Activated T-cell treated with anti-CD3 and anti-CD28 coated beads for 48 hours (primary cell): Measurements from ENCODE around the gene CALCOCO1.
"Not testable (repeated sequence)": the region's sequence is repeated elsewhere in the genome, so short reads cannot be mapped to it uniquely, and the experiment has no call there.

Experiments
- DNase-seq: peaks from one replicate; pipeline ENCODE4 v3.0.0-alpha.2; 2020; ENCODE audit warnings: low read depth

The CALCOCO1 gene

GRCh38 chr12:53733807-53734200 is 6.6 kb upstream of the CALCOCO1 start:
- DNase-seq, result no peak

DNA sequence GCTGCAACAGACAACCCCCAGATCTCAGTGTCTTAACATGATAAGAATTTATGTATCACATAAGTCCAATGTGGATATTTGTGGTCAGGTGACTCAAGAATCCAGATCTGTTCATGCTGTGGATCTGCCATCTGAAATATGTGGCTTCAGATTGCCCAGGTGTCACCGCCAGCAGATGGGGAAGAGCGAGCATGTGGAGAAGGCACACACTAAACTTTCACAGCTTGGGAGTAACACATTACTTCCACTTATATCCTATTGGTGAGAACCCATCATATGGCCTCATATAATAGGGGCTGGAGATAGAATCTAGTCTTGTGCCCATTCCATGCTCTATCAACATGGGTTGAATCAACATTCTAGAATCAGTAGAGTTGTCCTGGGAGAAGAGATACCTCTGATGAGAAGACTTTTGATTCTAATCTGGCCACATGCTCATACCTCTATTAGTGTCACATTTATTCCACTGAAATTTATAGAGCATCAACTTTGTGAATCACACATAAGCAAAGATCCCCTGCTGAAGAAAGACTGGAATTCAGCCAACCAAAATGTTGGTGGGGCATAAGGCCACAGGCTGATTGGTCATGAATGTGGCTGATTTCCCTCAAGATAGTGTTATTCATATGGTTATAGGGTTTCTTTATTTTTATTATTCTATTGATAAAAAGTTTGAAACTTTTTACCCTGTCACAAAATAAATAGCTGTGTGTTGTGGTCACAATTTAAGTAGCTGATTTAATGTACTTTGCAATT is 6.0 kb upstream of the CALCOCO1 start:
- no peak for DNase-seq

- no peak for DNase-seq
Measured at GRCh38 chr12:53729644-53730043, 2.4 kb upstream of the CALCOCO1 start.

- no peak for DNase-seq
Measured at GRCh38 chr12:53728206-53728605, 954 bp upstream of the CALCOCO1 start.

DNA sequence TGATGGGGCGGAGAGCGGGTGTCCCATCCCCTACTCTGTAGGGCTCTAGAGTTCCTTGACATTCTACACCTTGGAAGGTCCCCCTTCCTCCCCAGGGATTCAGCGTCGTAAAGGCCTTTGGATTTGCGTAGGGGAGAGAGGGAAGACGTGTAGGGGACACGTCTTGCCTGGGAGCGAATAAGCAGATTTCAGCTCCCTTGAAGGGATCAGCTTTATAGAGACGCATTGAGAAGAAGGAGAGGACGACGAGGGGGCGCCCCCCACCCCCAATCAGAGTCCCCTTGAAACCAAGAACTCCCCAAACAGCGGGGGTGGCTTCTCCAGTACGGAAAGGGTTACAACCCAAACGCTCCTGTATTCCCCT is 324 bp downstream of the CALCOCO1 start:
- no peak for DNase-seq

DNA sequence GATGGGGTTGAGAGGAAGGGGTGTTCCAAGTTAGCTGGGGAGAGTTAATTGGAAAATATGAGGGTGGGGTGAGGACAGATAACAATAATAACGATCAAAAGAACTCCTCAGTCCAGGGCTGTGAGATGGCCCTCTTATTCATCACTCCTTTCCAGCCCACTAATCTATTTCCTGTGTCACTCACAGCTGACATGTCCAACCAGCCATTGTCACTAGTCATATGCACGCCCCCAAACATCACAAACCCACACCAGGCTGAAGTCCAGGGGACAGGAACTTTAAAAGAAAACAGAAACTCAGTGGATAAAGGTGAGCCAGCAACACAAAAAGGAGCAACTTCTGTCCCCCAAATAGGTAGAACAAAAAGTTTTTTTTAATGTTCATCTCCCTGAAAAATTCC is 911 bp downstream of the CALCOCO1 start:
- no peak for DNase-seq

GRCh38 chr12:53725824-53726223 is 1.4 kb downstream of the CALCOCO1 start:
- no peak for DNase-seq

GRCh38 chr12:53722450-53723041 is 4.7 kb downstream of the CALCOCO1 start:
- no peak for DNase-seq

DNA sequence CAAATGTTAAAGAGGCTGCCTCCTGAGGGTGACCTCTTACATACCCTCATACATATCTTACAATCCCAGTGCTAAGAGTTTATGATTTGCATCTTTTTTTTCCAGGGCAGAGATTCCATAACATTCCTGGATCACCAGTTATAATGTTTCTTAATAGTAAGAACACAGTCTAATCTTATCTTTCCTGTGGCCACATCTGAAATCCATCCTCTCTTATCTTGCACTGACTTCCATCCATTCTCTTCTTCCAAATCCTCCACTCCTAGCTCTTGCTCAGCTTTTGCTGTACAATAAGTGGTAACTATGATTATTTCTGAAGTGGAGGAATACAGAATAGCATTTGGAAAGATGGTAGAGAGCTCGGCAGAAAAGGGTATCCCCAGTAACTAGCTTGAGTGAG is 6.3 kb downstream of the CALCOCO1 start:
- DNase-seq, result no peak

DNA sequence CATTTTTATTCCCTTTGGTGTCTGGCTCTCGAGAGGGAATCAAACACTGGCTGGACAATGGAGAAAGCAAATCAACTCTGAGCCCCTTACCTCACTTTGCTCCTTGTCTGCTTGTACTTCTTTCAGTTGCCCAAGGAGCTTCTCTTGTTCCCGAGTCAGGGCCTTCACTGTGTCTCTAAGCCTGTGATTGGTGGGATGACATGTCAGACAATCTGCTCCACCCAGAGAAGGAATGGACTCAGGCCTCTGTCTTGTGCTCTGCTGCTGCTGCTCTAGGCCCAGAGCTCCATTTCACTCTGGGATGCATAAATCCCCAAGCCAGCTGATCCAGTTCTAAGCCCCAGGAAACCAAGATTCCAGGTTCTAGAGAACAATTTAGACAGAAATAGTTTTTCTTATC is 7.6 kb downstream of the CALCOCO1 start:
- DNase-seq, result no peak

DNA sequence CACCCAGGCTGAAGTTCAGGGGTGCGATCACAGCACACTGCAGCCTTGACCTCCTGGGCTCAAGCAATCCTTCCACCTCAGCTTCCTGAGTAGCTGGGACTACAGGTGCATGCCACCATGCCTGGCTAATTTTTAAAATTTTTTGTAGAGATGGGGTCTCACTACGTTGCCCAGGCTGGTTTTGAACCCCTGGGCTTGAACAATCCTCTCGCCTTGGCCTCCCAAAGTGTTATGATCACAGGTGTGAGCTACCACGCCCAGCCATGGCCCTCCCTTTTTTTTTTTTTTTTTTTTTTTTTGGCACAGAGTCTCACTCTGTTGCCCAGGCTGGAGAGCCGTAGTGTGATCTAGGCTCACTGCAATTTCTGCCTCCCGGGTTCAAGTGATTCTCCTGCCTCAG is 8.7 kb downstream of the CALCOCO1 start:
- DNase-seq, result not testable (repeated sequence)

- DNase-seq, result no peak
Measured at GRCh38 chr12:53717319-53717718, 9.9 kb downstream of the CALCOCO1 start.

GRCh38 chr12:53714004-53714403 is 13.2 kb downstream of the CALCOCO1 start:
- no peak for DNase-seq

- no peak for DNase-seq
Measured at GRCh38 chr12:53713516-53713915, 13.7 kb downstream of the CALCOCO1 start.

GRCh38 chr12:53712059-53712643 is 15.1 kb downstream of the CALCOCO1 start:
- no peak for DNase-seq

DNA sequence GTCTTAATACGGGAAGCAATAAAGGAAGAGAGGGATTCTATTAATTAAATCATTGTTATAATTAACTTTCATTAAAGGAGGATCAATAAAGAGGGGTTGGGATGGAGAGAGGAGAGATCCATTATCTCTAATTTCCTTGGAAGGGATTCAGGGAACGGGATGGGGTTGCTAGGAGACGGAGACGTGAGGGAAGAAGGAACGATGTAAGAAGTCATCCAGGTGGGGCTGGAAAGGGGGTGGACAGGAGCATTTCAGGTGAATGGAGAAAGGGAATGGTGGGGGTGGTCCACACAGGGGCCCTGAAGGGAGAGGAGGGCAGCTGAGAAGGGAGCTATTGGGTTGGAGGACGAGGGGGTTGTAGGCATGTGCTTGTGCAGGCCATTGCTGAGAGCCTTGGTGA is 17.2 kb downstream of the CALCOCO1 start:
- no peak for DNase-seq

DNA sequence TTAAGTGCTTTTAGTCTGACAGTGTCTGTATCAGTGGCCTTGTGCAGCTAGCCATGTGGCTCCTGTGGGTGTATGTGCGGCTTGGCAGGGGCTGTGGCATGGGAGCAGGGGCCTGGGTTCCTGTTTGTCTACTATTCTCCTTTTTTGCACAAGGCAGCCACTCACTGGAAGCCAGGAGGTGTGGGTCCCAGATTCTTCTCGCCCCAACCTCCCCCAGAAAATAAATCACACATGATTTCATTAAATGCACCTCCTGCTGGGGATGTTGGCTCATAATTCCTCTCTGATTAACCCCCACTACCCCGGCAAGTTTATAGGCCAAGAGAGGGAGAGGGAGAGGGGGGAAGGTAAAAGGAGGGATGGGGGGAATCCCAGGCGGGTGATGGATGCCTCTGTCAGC is 17.6 kb downstream of the CALCOCO1 start:
- DNase-seq, result no peak

GRCh38 chr12:53706080-53706479 is 21.2 kb downstream of the CALCOCO1 start:
- no peak for DNase-seq

GRCh38 chr12:53703756-53704155 is 23.5 kb downstream of the CALCOCO1 start:
- DNase-seq, result no peak

DNA sequence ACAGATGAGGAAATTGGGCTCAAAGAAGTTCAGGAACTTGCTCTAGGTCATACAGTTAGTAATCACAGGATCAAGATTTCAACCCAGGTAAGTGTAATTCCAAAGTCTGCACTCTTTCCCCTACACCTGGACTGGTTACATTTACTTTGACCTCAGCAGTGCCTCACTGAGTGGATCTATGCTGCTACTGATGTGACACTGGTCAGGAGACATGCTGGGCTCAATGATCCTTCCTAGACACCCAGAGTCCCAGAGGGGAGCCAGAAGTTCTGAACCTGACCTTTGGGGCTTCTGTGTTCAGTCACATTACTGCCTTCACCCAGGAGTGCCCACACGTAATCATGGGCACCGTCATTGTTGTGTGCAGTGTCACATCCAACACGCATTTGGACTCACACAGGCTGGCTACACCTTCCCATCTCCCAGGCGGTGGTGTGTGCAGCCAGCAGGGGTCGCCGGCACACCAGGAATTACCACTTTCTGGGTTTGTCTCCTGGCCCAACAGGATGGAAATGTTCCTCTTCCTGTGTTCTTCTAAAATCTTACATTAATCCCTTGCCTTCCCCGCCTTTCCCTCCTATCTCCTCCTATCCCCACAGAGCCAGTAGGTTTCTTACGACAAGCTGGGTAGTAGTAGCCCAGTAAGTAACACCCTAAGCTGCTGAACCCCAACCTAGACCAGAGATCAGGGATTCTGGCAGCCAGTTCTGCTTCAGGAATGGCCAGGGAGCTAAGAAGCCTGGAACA is 25.6 kb downstream of the CALCOCO1 start:
- DNase-seq, result peak; percentile 69

DNA sequence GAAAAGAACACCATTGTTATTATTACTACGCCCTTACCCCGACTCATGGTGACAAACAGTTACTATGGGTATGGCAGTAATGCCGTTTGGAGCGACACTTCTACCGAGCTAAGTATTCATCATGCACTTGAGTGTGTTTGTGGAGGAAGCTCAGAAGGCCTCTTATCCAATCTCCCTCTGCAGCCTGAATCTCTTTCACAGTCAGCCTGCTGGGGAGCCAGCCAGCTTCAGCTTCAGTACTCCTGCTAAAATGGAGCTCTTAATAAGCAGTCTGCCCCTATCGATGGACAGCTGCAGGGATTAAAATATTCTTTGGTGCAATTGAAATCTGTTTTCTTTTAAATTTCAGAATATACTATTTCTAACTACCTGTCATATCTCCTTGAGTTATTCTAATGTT is 26.7 kb downstream of the CALCOCO1 start:
- no peak for DNase-seq

DNA sequence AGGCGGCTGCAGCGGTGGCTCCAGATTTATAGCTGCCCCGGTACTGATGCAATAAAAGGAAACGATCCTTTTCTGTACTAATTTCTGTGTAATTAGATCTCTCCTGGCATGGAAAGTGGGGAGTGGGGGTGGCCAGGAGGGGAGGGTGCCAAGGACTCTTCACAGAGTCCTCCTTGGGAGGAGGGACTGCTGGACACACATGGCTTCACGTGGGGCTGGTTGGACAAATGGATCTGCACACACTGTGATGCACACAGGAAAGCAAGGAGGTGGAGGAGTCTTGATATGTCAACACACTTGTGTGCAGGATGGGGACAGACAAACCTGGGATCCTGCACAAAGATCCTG is 27.6 kb downstream of the CALCOCO1 start:
- DNase-seq, result no peak
